ENCODE measurements around the gene CENPU. TPM values are rescaled to one million over a fixed set of nuclear protein-coding genes. Genes with fewer than 3 reads are reported as not detected.

The CENPU gene
- total RNA-seq, 2 donors from 2014 or later, result 69.9 to 96.2 TPM

DNA sequence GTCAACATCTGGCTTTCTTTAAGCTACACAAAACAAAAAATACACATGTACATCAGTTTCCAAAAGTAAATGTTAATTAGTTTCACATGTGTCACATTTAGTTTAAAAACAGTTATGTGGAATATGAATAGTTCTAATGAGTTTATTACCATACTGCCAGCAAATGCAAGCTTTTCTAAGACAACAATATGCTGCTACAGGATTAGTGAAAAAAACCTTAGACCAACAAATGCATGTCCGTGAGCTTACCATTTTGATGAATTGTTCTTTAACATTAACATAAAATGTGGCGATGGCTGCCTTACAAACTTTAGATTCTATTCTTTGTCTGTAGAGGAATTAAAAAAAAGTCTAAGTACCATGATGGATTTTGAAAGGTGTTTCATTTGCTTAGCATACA, 31.8 kb downstream of the CENPU start:
- Histone ChIP-seq H3K9ac (ENCODE audit: extremely low read depth, low read length, poor library complexity, severe bottlenecking) (no peak overlapping the region), H3K4me3 (ENCODE audit: low read length) (no peak overlapping the region), H3K4me1 (ENCODE audit: control insufficient read depth, insufficient read depth, low read length) (no peaks in the 10 kb centered on the region), H3K36me3 (ENCODE audit: control insufficient read depth, insufficient read depth, low read length) (peaks cover 68% of the 10 kb centered on the region), H3K9me3 (ENCODE audit: control insufficient read depth, low read length) (no peaks in the 10 kb centered on the region), H3K27me3 (ENCODE audit: control insufficient read depth, insufficient read depth, low read length, poor library complexity, severe bottlenecking) (no peaks in the 10 kb centered on the region), H3K27ac (ENCODE audit: low read depth, low read length) (no peak overlapping the region)
- H3K27me3 Mint-ChIP-seq (ENCODE audit: insufficient read depth), result no peaks in the 10 kb centered on the region
- WGBS, 2 experiments (ENCODE audit: insufficient coverage in 1 of 2, insufficient read length in 1 of 2), result 100% methylated on average over 1 to 2 of the region's 2 CpGs
- TF ChIP-seq, protein P1, sequence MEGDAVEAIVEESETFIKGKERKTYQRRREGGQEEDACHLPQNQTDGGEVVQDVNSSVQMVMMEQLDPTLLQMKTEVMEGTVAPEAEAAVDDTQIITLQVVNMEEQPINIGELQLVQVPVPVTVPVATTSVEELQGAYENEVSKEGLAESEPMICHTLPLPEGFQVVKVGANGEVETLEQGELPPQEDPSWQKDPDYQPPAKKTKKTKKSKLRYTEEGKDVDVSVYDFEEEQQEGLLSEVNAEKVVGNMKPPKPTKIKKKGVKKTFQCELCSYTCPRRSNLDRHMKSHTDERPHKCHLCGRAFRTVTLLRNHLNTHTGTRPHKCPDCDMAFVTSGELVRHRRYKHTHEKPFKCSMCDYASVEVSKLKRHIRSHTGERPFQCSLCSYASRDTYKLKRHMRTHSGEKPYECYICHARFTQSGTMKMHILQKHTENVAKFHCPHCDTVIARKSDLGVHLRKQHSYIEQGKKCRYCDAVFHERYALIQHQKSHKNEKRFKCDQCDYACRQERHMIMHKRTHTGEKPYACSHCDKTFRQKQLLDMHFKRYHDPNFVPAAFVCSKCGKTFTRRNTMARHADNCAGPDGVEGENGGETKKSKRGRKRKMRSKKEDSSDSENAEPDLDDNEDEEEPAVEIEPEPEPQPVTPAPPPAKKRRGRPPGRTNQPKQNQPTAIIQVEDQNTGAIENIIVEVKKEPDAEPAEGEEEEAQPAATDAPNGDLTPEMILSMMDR (conservative IDR thresholded peaks at IDR 0.05), result no peak
- H3K4me3 Mint-ChIP-seq, result no peak overlapping the region
- H3K27ac Mint-ChIP-seq, result no peak overlapping the region
- DNase-seq, result no peak
- H3K4me1 Mint-ChIP-seq, result no peaks in the 10 kb centered on the region
- H3K36me3 Mint-ChIP-seq (ENCODE audit: low read depth), result peaks cover 70% of the 10 kb centered on the region
- H3K9me3 Mint-ChIP-seq, result no peaks in the 10 kb centered on the region

DNA sequence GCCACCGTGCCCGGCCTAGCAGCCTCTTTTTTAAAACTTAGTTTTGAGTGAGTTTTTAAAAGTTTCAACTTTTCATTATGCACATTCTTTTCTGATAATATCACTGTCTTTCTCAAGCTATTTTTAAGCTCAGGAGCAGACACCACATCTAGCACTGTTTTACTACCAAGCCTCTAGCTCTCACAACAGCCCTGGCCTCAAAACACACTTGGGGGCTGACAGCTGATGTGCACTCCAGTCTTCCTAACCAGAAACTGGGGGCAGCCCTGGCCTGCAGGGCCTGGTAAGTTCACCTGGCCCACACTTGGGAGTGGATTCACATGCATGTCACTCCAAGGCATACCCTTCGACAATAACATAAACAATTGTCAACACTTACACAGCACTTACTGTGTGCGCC, 34.0 kb downstream of the CENPU start:
- Mint-ChIP-seq H3K4me3 (no peak overlapping the region), H3K9me3 (no peaks in the 10 kb centered on the region), H3K27ac (no peak overlapping the region), H3K27me3 (ENCODE audit: insufficient read depth) (no peaks in the 10 kb centered on the region), H3K4me1 (no peaks in the 10 kb centered on the region), H3K36me3 (ENCODE audit: low read depth) (peaks cover 69% of the 10 kb centered on the region)
- Histone ChIP-seq H3K4me1 (ENCODE audit: control insufficient read depth, insufficient read depth, low read length) (no peaks in the 10 kb centered on the region), H3K9ac (ENCODE audit: extremely low read depth, low read length, poor library complexity, severe bottlenecking) (no peak overlapping the region), H3K4me3 (ENCODE audit: low read length) (no peak overlapping the region), H3K9me3 (ENCODE audit: control insufficient read depth, low read length) (no peaks in the 10 kb centered on the region), H3K27ac (ENCODE audit: low read depth, low read length) (no peak overlapping the region), H3K36me3 (ENCODE audit: control insufficient read depth, insufficient read depth, low read length) (peaks cover 71% of the 10 kb centered on the region), H3K27me3 (ENCODE audit: control insufficient read depth, insufficient read depth, low read length, poor library complexity, severe bottlenecking) (no peaks in the 10 kb centered on the region)
- DNase-seq, result no peak
- TF ChIP-seq, protein P1 (conservative IDR thresholded peaks at IDR 0.05), result no peak
- WGBS, 2 experiments (ENCODE audit: insufficient coverage in 1 of 2, insufficient read length in 1 of 2), result 97% methylated on average over 3 of the region's 4 CpGs; no CpG with 5 or more reads in 1 of the 2 experiments

DNA sequence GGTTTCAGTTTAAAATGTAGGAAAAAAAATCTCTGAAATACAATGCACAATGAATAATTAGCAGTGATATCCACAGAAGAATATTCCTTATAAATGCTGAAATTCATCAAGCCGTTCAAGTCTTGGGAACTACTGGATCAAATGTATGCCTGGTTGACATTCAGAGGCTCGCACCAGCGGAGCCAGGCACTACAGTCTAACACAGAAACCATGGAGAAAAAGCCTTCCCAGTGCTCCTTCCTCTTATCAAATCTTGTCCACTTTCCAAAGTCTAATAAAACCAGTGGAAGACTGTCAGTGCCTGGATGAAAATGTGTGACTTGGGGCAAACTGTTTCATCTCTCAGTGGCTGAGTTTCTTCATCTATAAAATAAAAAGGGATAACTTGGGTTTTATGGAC, 35.9 kb downstream of the CENPU start:
- peaks cover 69% of the 10 kb centered on the region for H3K36me3 ChIP-seq (ENCODE audit: control insufficient read depth, insufficient read depth, low read length)
- no peak overlapping the region for H3K9ac ChIP-seq (ENCODE audit: extremely low read depth, low read length, poor library complexity, severe bottlenecking)
- Mint-ChIP-seq H3K4me1 (no peaks in the 10 kb centered on the region), H3K36me3 (ENCODE audit: low read depth) (peaks cover 67% of the 10 kb centered on the region), H3K27me3 (ENCODE audit: insufficient read depth) (no peaks in the 10 kb centered on the region), H3K4me3 (no peak overlapping the region), H3K9me3 (no peaks in the 10 kb centered on the region), H3K27ac (no peak overlapping the region)
- WGBS, 2 experiments (ENCODE audit: insufficient coverage in 1 of 2, insufficient read length in 1 of 2), result 88 to 100% methylated on average over 2 to 3 of the region's 3 CpGs
- no peaks in the 10 kb centered on the region for H3K27me3 ChIP-seq (ENCODE audit: control insufficient read depth, insufficient read depth, low read length, poor library complexity, severe bottlenecking)
- DNase-seq, result no peak
- H3K9me3 ChIP-seq (ENCODE audit: control insufficient read depth, low read length), result no peaks in the 10 kb centered on the region
- TF ChIP-seq, protein P1 (conservative IDR thresholded peaks at IDR 0.05), result no peak
- no peak overlapping the region for H3K27ac ChIP-seq (ENCODE audit: low read depth, low read length)
- H3K4me3 ChIP-seq (ENCODE audit: low read length), result no peak overlapping the region
- no peaks in the 10 kb centered on the region for H3K4me1 ChIP-seq (ENCODE audit: control insufficient read depth, insufficient read depth, low read length)

Data from endodermal cell (in vitro differentiated cells).